GM18519 (cell line): ENCODE data around the gene NAA10.
A peak's percentile ranks its signal among the peaks of the same experiment; 100 is the strongest.
"Not testable (repeated sequence)": the region's sequence is repeated elsewhere in the genome, so short reads cannot be mapped to it uniquely, and the experiment has no call there.

Experiments used
- ATAC-seq: cut with Tn5 transposase; IDR thresholded peaks from one replicate; pipeline ENCODE4 v1.9.1; 2021; ENCODE audit warnings: mild to moderate bottlenecking, moderate library complexity; ENCODE audit not compliant: unreplicated experiment, low FRiP score

The NAA10 gene

DNA sequence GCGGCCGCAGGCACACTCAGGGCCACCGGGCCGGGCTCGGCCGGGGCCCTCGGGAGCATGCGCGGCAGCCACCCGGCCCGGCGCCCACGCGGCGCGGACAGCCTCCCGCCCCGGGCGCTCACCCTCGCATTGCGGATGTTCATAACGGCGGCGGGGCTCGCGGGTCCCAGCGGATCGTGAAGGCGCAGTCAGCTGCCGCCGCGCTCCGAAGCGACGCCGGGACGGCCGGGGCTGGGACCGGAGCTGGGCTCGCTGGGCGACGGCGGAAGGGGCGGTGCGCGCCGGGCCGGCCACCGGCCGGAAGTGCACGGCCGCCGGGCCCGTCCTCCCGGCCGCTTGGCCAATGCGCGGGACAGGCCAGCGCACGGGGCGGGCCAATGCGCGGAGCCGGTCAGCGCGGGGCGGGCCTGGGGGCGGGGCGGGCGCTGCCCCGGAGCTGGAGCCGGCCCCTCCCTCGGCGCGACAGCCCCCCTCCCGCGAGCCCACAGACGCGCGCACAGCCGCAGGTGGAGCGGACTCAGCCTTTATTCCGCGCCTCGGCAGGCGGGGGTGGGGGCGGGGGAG, at the start of gene NAA10:
NAA10 (minus strand) TSS at position 276 of the 564 bp plus-strand sequence; CDS start at position 143, 133 bp downstream.
- peak; percentile 52 for ATAC-seq

DNA sequence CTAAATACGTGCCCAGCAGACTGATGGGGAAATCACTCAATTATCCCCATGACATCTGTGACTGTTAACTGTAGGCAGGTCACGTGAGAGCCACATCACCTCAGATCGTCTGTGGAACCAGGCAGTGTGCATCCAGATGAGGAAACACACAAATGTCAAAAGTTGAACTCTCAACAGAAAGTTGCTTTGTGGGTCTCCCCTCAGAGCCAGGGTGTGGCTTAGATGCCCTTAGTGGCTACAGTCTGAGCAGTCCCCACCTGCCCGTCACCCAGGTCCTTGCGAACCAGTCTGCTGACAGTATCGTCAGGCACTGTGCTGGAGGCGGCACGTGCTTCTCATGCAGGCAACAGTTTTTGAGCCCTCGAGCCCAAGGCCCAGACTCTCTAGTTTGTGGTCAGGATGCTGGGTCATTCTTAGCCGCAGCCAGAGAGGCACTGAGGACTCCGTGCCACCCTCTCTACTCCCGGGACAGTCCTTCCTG, 48.5 kb upstream of the NAA10 start:
- ATAC-seq: no peak

DNA sequence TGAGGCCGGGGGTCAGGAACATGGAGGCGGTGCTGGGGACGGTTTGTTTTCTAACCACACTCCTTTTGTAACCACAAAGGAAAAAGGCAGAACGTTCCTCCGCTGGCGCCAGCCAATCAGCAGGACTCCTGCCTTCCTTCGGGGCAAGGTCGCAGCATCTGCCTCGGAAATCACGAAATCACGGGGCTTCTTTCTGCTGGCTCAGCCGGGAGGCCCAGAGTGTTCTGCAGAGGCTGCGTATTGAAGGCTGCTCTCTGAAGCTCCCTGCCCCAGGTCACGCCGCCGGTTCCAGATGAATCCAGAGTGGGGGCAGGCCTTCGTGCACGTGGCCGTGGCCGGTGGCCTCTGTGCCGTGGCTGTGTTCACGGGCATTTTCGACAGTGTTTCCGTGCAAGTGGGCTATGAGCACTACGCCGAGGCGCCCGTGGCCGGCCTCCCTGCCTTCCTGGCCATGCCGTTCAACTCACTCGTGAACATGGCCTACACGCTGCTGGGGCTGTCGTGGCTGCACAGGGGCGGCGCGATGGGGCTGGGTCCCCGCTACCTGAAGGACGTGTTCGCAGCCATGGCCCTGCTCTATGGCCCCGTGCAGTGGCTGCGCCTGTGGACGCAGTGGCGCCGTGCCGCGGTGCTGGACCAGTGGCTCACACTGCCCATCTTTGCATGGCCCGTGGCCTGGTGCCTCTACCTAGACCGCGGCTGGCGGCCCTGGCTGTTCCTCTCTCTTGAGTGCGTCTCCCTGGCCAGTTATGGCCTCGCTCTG, 47.1 kb upstream of the NAA10 start:
- ATAC-seq: no peak

DNA sequence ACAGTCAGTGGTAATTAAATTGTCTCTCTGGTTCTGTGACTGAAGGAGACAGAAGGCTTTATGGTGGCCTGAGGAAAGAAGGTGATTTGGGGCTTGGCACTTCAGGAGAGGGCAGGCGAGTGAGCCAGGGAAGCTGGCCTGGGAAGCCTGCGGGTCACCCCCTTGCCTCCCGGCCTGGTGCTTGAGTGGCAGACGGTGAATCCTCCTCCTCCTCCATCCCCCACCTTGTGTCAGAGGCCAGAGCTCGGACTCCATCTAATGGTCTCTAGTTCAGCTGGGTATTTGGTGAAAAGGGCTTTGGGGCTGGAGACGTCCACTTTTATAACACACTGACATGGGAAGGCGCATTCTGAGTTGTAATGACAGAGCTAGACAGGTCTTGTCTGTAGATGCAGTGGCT, 46.4 kb upstream of the NAA10 start:
- no peak for ATAC-seq

DNA sequence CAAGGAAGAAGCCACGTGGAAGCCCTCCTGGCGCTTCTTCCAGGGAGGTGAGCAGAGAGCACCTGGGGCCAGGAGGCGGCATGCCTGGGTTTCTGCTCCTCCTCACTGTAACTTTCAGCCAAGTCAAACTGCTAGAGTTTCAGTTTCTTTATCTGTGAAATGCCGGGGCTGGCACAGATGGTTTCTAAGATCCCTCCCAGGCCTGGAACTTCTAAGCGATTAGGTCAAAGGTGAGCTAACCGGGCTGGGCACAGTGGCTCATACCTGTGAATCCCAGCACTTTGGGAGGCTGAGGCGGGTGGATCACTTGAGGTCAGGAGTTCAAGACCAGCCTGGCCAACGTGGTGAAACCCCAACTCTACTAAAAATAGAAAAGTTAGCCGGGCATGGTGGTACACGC, 45.6 kb upstream of the NAA10 start:
- ATAC-seq: not testable (repeated sequence)

DNA sequence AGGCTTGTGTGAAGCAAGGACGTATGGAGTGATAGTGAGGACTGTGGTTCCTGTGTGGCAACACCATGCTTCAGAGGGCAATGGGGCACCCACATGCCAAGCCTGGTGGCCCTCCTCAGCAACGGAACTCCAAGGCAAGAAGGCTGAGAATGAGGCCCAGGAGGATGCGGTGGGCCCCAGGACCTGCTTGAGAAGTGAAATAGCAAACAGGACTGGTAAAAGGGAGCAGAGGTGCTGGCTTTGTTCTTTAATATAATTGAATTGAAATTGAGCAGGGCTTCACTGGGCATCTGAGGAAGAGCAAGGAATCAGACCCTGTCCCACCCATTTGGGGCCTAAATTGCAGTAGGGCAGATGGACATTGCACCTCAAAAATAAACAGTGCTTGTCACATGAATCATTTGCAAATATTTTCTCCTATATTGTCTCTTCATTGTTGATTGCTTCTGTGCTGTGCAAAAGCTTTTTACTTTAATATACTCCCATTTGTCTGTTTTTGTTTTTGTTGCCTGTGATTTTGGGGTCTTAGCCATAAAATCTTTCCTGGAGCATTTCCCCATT, 40.0 kb upstream of the NAA10 start:
- ATAC-seq: no peak

DNA sequence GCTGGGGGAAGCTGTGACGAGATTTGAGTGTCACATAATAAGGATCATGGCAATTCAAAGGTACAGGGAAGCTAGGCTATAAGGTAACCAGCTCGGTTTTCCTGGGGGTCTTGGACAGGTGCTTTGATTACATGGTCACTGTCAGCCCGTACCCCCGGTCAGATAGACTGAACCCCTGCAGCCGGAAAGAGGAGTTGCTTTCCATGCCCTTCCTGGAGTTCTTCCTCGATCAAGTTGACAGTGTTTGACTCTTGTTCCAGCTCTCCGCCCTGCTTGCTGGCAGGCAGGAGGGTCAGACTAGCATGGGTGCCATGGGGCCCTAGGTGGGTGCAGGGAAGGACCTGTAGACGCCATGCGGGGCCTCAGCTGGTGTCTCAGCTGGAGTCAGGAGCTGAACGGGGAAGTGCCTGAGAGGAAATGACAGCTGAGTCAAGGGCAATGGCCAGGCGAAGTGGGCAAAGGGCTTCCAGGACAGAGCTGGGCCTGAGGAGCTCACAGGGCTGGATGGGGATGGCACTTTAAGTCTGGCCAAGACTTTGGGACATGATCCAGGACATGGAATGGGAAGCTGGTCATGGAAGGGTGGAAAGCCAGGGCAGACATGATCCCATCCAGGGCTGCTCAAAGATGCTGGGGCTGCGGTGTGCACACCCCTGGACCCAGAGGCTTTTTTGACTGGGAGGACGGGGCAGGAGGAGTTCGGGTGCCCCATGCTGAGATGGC, 39.3 kb upstream of the NAA10 start:
- no peak for ATAC-seq

DNA sequence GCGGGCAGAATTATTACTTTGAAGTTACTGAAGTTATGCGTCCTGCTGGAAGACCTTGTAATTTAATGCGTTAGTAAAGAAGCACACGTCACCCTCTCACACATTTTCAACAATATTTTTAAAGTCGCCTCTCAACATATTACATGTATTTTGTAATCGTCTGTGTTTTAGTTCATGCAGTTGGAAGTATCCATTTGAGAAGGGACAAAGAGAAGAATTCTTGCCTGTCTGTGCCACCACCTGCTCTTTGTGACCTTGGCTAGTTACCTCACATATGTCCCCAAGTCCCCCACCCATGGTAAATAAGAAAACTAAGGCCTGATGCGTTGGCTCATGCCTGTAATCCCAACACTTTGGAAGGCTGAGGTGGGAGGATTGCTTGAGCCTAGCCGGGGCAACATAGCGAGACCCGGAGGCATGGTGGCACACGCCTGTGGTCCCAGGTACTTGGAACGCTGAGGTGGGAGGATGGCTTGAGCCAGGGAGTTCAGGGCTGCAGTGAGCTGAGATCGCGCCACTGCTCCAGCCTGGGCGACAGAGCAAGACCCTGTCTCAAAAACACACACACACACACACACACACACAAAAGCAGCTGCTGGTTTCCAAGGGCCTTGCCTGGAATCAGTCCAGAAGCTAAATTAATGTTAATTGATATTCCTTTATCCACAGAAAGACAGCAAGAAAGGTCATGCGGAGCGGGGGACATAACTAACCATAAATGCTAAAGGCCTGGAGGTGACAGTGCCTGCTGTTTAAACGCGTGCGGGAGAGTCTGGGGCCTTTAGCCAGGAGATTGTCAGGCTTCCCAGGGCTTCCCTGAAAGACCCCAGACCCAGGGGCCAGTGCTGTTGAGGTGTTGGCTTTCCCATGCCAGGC, 38.5 kb upstream of the NAA10 start:
- no peak for ATAC-seq

DNA sequence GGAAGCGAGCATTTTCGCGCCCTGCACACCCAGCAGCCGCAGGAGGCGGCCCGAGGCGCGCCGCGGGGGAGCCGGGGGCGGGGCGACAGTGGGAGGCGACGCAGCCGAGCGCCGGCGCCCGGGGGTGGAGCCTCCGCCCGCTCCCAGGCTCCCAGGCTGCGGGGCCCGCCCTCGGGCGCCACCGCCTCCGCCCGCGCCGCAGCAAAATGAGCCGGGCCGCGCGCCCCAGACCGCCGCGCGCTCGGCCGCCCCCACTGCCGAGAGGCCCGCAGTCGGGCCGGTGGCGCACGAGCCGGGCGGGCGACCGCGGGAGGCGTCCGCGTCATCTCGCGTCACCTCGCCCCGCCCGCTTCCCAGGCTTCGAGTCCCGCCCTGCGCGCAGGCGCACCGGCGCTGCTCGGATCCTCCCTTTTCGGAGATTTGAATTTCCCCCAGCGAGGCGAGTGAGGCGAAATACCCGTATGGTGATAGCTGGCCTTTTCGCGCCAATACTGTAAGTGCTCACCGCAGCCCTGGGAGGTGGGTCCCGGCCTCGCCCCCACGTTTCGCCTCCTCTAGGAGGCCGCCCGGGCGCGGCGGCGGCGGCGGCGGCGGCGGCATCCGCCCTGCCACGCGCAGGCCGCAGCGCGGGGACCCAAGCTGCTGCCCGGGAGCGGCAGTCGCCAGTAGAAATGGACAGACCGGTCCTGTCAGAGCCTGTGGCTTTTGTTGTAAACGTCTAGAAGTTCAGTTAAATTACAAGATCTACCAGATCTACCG, 37.7 kb upstream of the NAA10 start, which contains the start of gene TMEM187:
TMEM187 (plus strand) TSS at position 387 of the 759 bp plus-strand sequence. CDS start 9,309 bp downstream, outside the sequence.
- ATAC-seq: no peak

DNA sequence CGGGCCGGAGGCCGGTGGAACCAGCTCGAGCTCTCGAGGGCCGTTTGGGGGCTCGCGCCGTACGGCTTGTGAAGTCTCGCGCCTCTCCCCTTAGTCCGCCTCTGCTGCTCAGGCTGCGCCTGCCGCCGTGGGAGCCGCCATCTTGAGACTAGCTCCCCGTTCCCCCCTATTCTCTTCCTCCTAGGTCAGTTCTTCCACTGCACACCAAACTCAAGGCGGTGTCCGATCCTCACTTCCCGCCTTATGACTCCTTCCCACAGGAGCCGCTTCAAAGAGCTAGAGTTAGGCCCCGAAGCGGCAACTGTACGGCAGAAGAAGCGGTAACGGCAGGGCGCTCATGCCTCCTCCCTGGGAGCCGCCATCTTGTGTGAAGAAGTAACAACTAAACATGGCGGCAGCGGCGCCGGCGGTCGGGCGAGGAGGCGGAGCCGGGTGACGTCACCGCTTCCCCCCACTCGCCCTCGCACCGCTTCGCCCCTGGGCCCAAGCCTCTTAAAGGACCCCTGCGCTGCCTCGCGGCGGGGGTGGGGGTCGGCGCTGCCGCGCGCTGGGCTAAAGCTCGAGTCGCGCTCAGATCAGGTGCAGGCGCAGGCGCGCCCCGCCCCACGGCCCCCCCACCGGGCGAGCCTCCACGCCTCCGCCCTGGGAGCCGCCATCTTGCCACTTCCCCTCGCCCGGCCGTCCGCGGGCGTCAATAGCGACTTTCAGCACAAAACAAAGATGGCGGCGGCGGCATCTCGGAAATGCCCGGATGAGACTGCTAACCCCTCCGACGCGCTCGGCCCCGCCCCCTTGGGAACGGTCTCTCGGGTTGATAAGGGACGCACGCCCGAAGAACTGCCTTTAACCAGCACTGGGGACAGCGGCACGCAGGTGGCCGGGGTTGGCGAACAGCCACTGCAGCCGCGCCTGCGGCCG, 36.9 kb upstream of the NAA10 start, which contains the start of gene HCFC1:
HCFC1 (minus strand) TSS at position 369 of the 918 bp plus-strand sequence. CDS start 978 bp downstream, outside the sequence.
- ATAC-seq: no peak

DNA sequence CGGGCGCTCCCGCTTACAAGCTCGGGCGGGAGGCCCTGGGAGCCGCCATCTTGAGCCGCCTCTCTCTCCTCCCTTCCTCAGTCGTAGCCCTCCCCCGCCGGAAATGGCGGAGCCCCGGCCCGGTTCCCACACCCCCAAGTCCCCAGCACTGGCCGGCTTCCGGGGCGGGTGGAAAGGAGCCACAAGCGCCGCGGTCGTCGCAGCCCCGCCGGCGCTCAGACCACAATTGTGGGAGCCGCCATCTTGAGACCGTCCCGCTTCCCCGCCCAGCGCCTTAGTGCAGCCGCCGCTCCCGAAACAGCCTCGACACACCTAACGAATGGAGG, 36.2 kb upstream of the NAA10 start:
- ATAC-seq: no peak

DNA sequence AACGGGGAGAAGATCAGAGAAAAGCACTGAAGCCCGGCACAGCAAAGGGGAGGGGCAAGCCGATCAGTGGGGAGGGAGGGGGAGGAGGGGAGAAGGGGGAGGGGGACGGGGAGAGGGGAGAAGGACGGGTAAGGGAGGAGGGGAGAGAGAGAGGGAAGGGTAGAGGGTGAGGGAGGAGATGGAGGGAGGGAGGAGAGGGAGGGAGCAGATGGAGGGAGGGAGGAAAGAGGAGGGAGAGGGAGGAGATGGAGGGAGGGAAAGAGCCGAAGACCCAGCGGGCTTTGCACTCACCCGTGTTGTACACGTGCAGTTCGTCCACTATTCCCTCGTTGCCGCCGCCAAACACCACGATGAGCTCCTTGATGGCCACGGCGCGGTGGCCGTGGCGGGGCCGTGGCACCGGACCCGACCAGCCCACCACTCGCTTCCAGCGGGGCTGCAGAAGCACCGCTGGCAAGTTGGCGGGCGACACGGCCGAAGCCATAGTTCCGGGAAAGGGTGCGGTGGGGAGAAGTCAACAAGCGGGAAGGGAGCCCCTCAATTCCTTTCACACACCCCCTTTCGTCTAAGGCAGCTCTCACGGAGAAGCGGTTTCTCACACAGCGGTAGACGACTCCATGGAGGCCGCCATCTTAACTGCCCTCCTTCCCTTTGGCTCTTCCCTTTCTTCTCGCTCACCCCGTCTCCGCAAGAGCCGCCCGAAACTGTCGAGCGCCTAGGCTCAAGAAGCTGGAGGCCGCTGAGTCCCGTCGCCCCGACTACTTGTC, 35.7 kb upstream of the NAA10 start:
- no peak for ATAC-seq

DNA sequence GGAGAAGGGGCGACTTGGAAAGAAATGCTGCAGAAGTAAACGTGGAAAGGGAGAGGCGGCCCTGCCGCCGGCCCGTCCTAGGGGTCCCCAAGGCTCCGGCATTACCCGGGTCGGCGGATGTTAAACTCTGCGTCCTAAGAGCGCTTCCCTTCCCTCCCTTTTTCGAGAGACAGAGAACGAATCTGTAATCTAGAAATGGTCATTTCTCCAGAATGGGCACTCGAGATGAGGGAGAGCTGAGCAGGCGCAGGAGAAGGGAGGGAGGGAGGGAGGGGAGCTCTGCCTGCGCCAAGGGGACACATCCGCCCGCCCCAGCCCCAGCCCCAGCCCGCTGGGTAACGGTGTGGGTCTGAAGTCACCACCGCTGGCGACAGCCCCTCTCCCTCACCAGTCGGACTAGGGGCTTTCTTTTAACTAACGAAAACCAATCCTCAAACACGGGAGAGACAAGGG, 35.1 kb upstream of the NAA10 start:
- no peak for ATAC-seq

DNA sequence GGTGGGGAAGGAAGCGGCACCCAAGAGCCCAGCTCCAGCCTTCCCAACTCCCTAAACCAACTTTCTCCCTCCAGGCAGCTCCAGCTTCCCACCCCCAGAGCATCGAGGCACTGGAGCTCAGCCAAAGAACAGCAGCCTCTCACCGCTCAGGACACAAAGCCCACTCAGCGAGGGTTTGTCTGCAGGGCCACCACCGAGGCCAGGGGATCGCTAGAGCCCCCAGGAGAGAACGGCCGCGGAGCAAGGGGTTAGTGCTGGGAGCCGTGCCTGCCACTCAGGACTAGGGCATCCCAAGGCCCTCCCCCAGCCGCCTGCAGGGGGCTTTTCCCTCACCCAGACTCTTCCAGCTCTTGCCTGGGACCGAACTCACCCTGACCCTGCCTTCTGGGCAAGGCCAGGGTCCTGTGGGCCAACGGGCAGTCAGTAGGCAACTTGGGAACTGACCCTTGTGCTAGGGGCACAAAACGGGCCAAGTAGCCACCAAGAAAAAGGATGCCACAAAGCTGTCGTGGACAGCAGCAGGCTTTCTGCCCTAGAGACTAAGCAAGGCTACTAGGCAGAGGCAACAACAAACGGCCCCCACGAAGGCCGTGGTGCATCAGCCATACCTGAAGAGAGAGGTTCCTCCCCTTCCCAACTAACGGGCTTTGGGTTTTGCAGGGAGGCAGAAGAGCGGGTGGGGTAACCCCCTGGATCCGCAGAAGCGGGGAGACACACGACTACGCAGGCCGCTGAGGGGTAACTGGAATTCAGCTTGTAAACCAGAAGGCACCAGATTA, 34.5 kb upstream of the NAA10 start:
- no peak for ATAC-seq

DNA sequence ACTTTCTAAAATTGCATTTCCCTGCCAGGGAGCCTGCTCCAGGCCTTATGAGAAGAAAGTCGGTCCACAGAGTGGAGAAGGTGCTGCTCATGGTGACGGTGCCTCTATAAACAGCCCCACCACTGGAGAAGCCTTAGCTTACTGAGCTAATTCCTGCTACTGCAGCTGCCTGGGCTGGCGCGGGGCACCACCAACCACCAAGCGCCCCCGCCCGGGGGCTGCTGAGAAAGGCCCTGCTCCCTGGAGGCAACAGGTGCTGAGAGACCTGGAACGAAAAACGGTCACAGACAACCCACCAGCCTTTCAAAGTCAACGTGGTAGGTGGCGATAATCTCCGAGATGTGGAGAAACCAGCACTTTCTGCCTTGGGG, 33.9 kb upstream of the NAA10 start:
- ATAC-seq: no peak

DNA sequence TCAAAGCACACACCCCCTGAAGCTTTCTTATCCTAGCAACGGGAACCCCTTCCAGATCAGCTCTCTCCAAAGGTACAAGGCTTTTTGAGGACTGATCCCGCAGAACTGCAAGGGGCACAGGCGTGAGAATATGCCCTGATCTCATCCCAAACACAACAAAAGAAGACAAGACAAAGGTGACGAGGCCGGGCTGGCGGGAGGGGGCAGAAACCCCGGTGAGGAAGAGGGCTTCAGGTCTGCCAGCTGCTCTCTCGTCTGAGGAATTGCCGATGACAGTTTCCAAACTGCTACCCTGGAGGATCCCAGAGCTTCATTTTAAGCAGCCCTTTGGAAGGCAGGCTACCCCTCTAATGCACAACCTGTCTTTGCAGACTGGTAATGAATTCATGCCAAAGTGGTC, 33.4 kb upstream of the NAA10 start:
- ATAC-seq: no peak
